ENCODE results near the gene ZNF141.

GRCh38 chr4:314296-314903 is 23.2 kb upstream of the ZNF141 start:
- TF ChIP-seq BACH2 (CRISPR knock-in tag; IDR thresholded peaks at IDR 0.05; ENCODE audit: borderline replicate concordance) (no peak), ZNF70 (CRISPR knock-in tag; IDR thresholded peaks at IDR 0.05) (no peak), CREB5 (CRISPR knock-in tag; IDR thresholded peaks at IDR 0.05; ENCODE audit: low read depth) (no peak), PATZ1 (CRISPR knock-in tag; IDR thresholded peaks at IDR 0.05; ENCODE audit: borderline replicate concordance) (no peak), RARB (CRISPR knock-in tag; IDR thresholded peaks at IDR 0.05) (no peak), ZFP3 (CRISPR knock-in tag; IDR thresholded peaks at IDR 0.05) (no peak), ARNTL (CRISPR knock-in tag; IDR thresholded peaks at IDR 0.05; ENCODE audit: borderline replicate concordance, low read depth) (no peak), ZNF8 (CRISPR knock-in tag; IDR thresholded peaks at IDR 0.05) (no peak), ZNF565 (CRISPR knock-in tag; conservative IDR thresholded peaks at IDR 0.05; ENCODE audit: low read depth) (no peak)

Measured in SK-N-SH treated with all-trans-retinoic acid at 6 μM for 48 hours (cell line).